HFF-Myc (cell line): ENCODE results near the gene DDAH2.
A peak's percentile ranks its signal among the peaks of the same experiment; 100 is the strongest.

ENCODE experiments used
- DNase-seq: peaks from one replicate; pipeline ENCODE4 v3.0.0-alpha.2; 2011; ENCODE audit warnings: low read depth; ENCODE audit errors: extremely low read depth
- H3K4me3 ChIP-seq: replicated peaks from 2 replicates; pipeline ENCODE4 v1.5.1; 2011; ENCODE audit warnings: low read depth, mild to moderate bottlenecking, control low read depth, low read length
- CTCF ChIP-seq: IDR thresholded peaks from 2 replicates; pipeline ENCODE4 v1.5.1; 2012; ENCODE audit warnings: mild to moderate bottlenecking, low read depth, low read length, control low read depth; ENCODE audit errors: missing control alignments

The DDAH2 gene

GRCh38 chr6:31728767-31729514 is at the start of gene DDAH2:
DDAH2 (minus strand) TSS chr6:31729299; CDS start chr6:31729161, 138 bp downstream.
- no peak for DNase-seq

GRCh38 chr6:31778193-31778592 is 49.1 kb upstream of the DDAH2 start:
- TF ChIP-seq CTCF: no peak
- H3K4me3 ChIP-seq: no peak overlapping the region
- no peak for DNase-seq

More at GRCh38 chr6:31728767-31729514, at the start of gene DDAH2:
- H3K4me3 ChIP-seq: peak within 1 kb of the TSS; percentile 63
- peak; percentile 64 for TF ChIP-seq CTCF

- H3K4me3 ChIP-seq: no peak overlapping the region
- no peak for TF ChIP-seq CTCF
Observed at GRCh38 chr6:31777667-31778050, 48.6 kb upstream of the DDAH2 start.

GRCh38 chr6:31776989-31777666 is 48.0 kb upstream of the DDAH2 start, which contains the start of gene VWA7:
VWA7 (minus strand) TSS chr6:31777328; CDS start chr6:31776779, 549 bp downstream.
- peak; percentile 44 for DNase-seq
- no peak within 1 kb of the TSS for H3K4me3 ChIP-seq
- no peak for TF ChIP-seq CTCF

More at GRCh38 chr6:31777667-31778050, 48.6 kb upstream of the DDAH2 start:
- no peak for DNase-seq

- no peak overlapping the region for H3K4me3 ChIP-seq
- no peak for DNase-seq
- TF ChIP-seq CTCF: no peak
Observed at GRCh38 chr6:31776485-31776988, 47.4 kb upstream of the DDAH2 start.

GRCh38 chr6:31775633-31776484 is 46.8 kb upstream of the DDAH2 start:
- TF ChIP-seq CTCF: no peak
- DNase-seq: no peak
- no peak overlapping the region for H3K4me3 ChIP-seq
